Stimulated activated CD8-positive, alpha-beta memory T cell treated with anti-CD3 and anti-CD28 coated beads, Interleukin-4, amount 100 ng/mL, for 48 hours (primary cell): ENCODE results near the gene DLX3.

ENCODE experiments used
- DNase-seq: peaks from one replicate; pipeline ENCODE4 v3.0.0-alpha.2; 2020

Gene DLX3

GRCh38 chr17:49952912-49953497 lies 42.0 kb downstream of the DLX3 start:
- no peak for DNase-seq

- peak; percentile 91 for DNase-seq
Observed at GRCh38 chr17:49952209-49952911, 42.7 kb downstream of the DLX3 start.

GRCh38 chr17:49951362-49952082 lies 43.5 kb downstream of the DLX3 start:
- no peak for DNase-seq

GRCh38 chr17:49949634-49950033 lies 45.4 kb downstream of the DLX3 start:
- DNase-seq = no peak

GRCh38 chr17:49946964-49947584 lies 48.0 kb downstream of the DLX3 start:
- no peak for DNase-seq

GRCh38 chr17:49946208-49946607 lies 48.8 kb downstream of the DLX3 start:
- no peak for DNase-seq

- DNase-seq = no peak
Observed at GRCh38 chr17:49944273-49944870, 50.7 kb downstream of the DLX3 start.

GRCh38 chr17:49942947-49943346 lies 52.1 kb downstream of the DLX3 start:
- no peak for DNase-seq

- no peak for DNase-seq
Observed at GRCh38 chr17:49941427-49941826, 53.6 kb downstream of the DLX3 start.
